Endothelial cell of umbilical vein (primary cell): Measurements from ENCODE around the gene B3GNT3. TPM values are rescaled to one million over a fixed set of nuclear protein-coding genes. Genes with fewer than 3 reads are reported as not detected.

ENCODE experiments used
- BruUV-seq: library from RNA; stranded (reverse); fragments of 400-500 nt; replicated peaks from 2 replicates; lab custom pipeline; 2021; lab: Mats Ljungman, UMichigan
- CTCF ChIA-PET: fragments of 300-600, 350-600 bp; sonication (Branson Sonifier 250); formaldehyde crosslinking; loops from one replicate; lab custom pipeline; 2021; ENCODE audit warnings: antibody characterized with exemption, inconsistent platforms; lab: Charles Lee
- POLR2A ChIA-PET: fragments of 300-600, 350-600 bp; sonication (Branson Sonifier 250); formaldehyde crosslinking; loops from one replicate; lab custom pipeline; 2021; ENCODE audit warnings: antibody characterized with exemption, inconsistent platforms; lab: Charles Lee
- DNase-seq: peaks from one replicate; pipeline ENCODE4 v3.0.0-alpha.2; 2011; ENCODE audit warnings: low read depth, low spot score
- FAIRE-seq: peaks from 2 replicates; lab custom pipeline; 2011; peaks lifted over from hg19 to GRCh38; lab: Jason Lieb, UNC
- H2AFZ ChIP-seq: 2 replicates; pipeline ENCODE4 v1.6.0; 2012; ENCODE audit warnings: low read depth, low read length, control low read depth, inconsistent platforms
- H3K27ac ChIP-seq: 2 replicates; pipeline ENCODE4 v1.5.1; 2011; ENCODE audit warnings: low read depth, mild to moderate bottlenecking, control low read depth, low read length, moderate library complexity; ENCODE audit not compliant: insufficient read depth
- H3K27me3 ChIP-seq, 2 experiments: 2 replicates each; pipeline versions ENCODE4 v1.6.0 to v1.6.1; 2011; ENCODE audit warnings: low read length in 2 of 2, mixed read lengths in 1 of 2; ENCODE audit not compliant: control insufficient read depth in 2 of 2, insufficient read depth in 2 of 2
- H3K36me3 ChIP-seq, 2 experiments: 2 replicates in 1 of 2; 3 replicates in 1 of 2; pipeline ENCODE4 v1.5.1; 2011; ENCODE audit warnings: low read length in 2 of 2, mild to moderate bottlenecking in 1 of 2, moderate library complexity in 1 of 2; ENCODE audit not compliant: control insufficient read depth in 2 of 2, insufficient read depth in 2 of 2; ENCODE audit errors: extremely low read depth in 1 of 2
- H3K4me1 ChIP-seq: 3 replicates; pipeline ENCODE4 v1.5.1; 2011; ENCODE audit warnings: mild to moderate bottlenecking, low read length; ENCODE audit not compliant: control insufficient read depth, insufficient read depth; ENCODE audit errors: extremely low read depth
- H3K4me2 ChIP-seq: 2 replicates; pipeline ENCODE4 v1.6.1; 2011; ENCODE audit warnings: low read length, control low read depth, mixed read lengths; ENCODE audit not compliant: insufficient read depth
- H3K4me3 ChIP-seq, 3 experiments: fragments of 200-600 bp in 1 of 3; sonication (generic), shearing (Covaris generic) in 1 of 3; replicated peaks in 1 of 3; 2 replicates each; pipeline ENCODE4 v1.5.1; 2011 to 2016; ENCODE audit warnings: control low read depth in 3 of 3, low read length in 3 of 3, mild to moderate bottlenecking in 2 of 3, inconsistent platforms in 1 of 3, low read depth in 1 of 3, moderate library complexity in 1 of 3; ENCODE audit not compliant: insufficient read depth in 1 of 3
- H3K79me2 ChIP-seq: 2 replicates; pipeline ENCODE4 v1.6.0; 2012; ENCODE audit warnings: low read length, inconsistent platforms; ENCODE audit not compliant: control insufficient read depth, insufficient read depth
- H3K9ac ChIP-seq: replicated peaks from 2 replicates; pipeline ENCODE3; 2011; ENCODE audit warnings: low read length, control low read depth; ENCODE audit not compliant: insufficient read depth; ENCODE audit errors: extremely low read depth
- H3K9me1 ChIP-seq: replicated peaks from 3 replicates; pipeline ENCODE4 v1.6.0; 2011; ENCODE audit warnings: mild to moderate bottlenecking, low read length; ENCODE audit not compliant: control insufficient read depth, insufficient read depth; ENCODE audit errors: extremely low read depth
- H3K9me3 ChIP-seq: replicated peaks from 2 replicates; pipeline ENCODE4 v1.5.1; 2012; ENCODE audit warnings: low read length, inconsistent platforms; ENCODE audit not compliant: control insufficient read depth, insufficient read depth
- H4K20me1 ChIP-seq: replicated peaks from 2 replicates; pipeline ENCODE3; 2011; ENCODE audit warnings: mild to moderate bottlenecking, low read length; ENCODE audit not compliant: control insufficient read depth, insufficient read depth; ENCODE audit errors: extremely low read depth
- EZH2 ChIP-seq: IDR thresholded peaks from 2 replicates; pipeline ENCODE4 v1.6.1; 2012; ENCODE audit warnings: borderline replicate concordance, low read depth, mild to moderate bottlenecking, moderate library complexity, low read length, inconsistent platforms; ENCODE audit not compliant: severe bottlenecking
- FOS ChIP-seq: IDR thresholded peaks from 2 replicates; pipeline ENCODE4 v1.6.1; 2011; ENCODE audit warnings: mild to moderate bottlenecking, low read length, moderate library complexity, borderline replicate concordance; ENCODE audit not compliant: insufficient read depth
- GATA2 ChIP-seq: IDR thresholded peaks from 2 replicates; pipeline ENCODE4 v1.7.0; 2011; ENCODE audit warnings: low read depth, mild to moderate bottlenecking, moderate library complexity, mixed read lengths, low read length; ENCODE audit not compliant: insufficient read length, insufficient read depth
- JUN ChIP-seq: IDR thresholded peaks from 2 replicates; pipeline ENCODE4 v1.6.1; 2011; ENCODE audit warnings: borderline replicate concordance, low read depth; ENCODE audit not compliant: insufficient read length, insufficient read depth
- MAX ChIP-seq: IDR thresholded peaks from 2 replicates; pipeline ENCODE4 v1.6.1; 2011; ENCODE audit not compliant: insufficient read depth, insufficient read length
- MYC ChIP-seq: IDR thresholded peaks from one replicate; pipeline ENCODE4 v1.6.1; 2011; ENCODE audit warnings: mild to moderate bottlenecking, low read depth, low read length
- POLR2A ChIP-seq: IDR thresholded peaks from 2 replicates; pipeline ENCODE4 v1.6.1; 2012; ENCODE audit warnings: low read depth, mild to moderate bottlenecking, control low read depth, low read length
- dilution Hi-C: fragments of 300-500 bp; cut with MboI; formaldehyde crosslinking; loops from one replicate; pipeline ENCODE4 v1.15.0; 2019; ENCODE audit warnings: low sequenced_read_pairs; ENCODE audit not compliant: extremely low pct_ligation_motif_present
- intact Hi-C: fragments of 100-400 bp; cut with micrococcal nuclease; formaldehyde crosslinking; loops from one replicate; pipeline ENCODE4 v1.10.0; 2022
- polyA plus RNA-seq, 4 experiments: library from polyadenylated mRNA; depleted of rRNA in 3 of 4; stranded (reverse) in 3 of 4; unstranded in 1 of 4; fragments of >200 nt; gene quantifications; 2 replicates each; pipeline versions ENCODE4 v1.2.1 to v1.2.3, GENCODE V29; 2011 to 2012; ENCODE audit warnings: missing spikeins in 1 of 4
- total RNA-seq: library from RNA; stranded (reverse); gene quantifications from 2 replicates; pipeline ENCODE4 v1.2.3, GENCODE V29; 2021

The B3GNT3 gene
- total and polyA plus RNA-seq, 2 donors (not counting 3 experiments of a cell fraction or from before 2014, with no cell fraction given): 0.10 TPM; not detected in 1

GRCh38 chr19:17848595-17849292, 53.8 kb downstream of the B3GNT3 start:
- H3K9me1 ChIP-seq: no peaks in the 10 kb centered on the region
- no peak overlapping the region for H3K27ac ChIP-seq
- no peak overlapping the region for H2AFZ ChIP-seq
- no peak for DNase-seq
- no peak overlapping the region for H3K4me3 ChIP-seq
- no peak for FAIRE-seq
- H4K20me1 ChIP-seq: no peaks in the 10 kb centered on the region
- H3K4me1 ChIP-seq: no peaks in the 10 kb centered on the region
- no peaks in the 10 kb centered on the region for H3K36me3 ChIP-seq
- POLR2A ChIA-PET: interaction anchor here (1.6 kb wide), 1 partner anchor 11 kb away, joined by 4 read pairs; the partner anchor contains the start of gene RPL18A
- no TSS peak for BruUV-seq
- intact Hi-C loops (no loop called here), dilution Hi-C loops (no loop called here)
- no peak overlapping the region for H3K4me2 ChIP-seq
- no peak overlapping the region for H3K9ac ChIP-seq
- CTCF ChIA-PET: interaction anchor here (0.8 to 1.9 kb wide), 4 partner anchors 10 to 431 kb away, joined by 3 to 13 read pairs (median 4); partner anchors contain the start of gene RPL18A
- no peaks in the 10 kb centered on the region for H3K9me3 ChIP-seq
- H3K79me2 ChIP-seq: no peaks in the 10 kb centered on the region
- TF ChIP-seq MYC (no peak), FOS (no peak), MAX (no peak), POLR2A (no peak), GATA2 (no peak), JUN (no peak), EZH2 (no peak)
- no peaks in the 10 kb centered on the region for H3K27me3 ChIP-seq
